Neural cell (in vitro differentiated cells): ENCODE measurements around the gene CCDC154.

ENCODE experiments used
- CTCF ChIP-seq: fragments of 450-650 bp; IDR thresholded peaks from 2 replicates; pipeline ENCODE4 v1.5.1; 2014; ENCODE audit warnings: antibody characterized with exemption, mild to moderate bottlenecking, moderate library complexity; ENCODE audit not compliant: poor library complexity, severe bottlenecking
- EP300 ChIP-seq: fragments of 450-650 bp; conservative IDR thresholded peaks from 2 replicates; pipeline ENCODE4 v1.6.1; 2014; ENCODE audit warnings: antibody characterized with exemption, mild to moderate bottlenecking, moderate library complexity; ENCODE audit not compliant: poor library complexity, severe bottlenecking
- EZH2 ChIP-seq: fragments of 200-600, 300-800 bp; shearing (Covaris generic), sonication (generic); IDR thresholded peaks from 2 replicates; pipeline ENCODE4 v1.6.1; 2014; ENCODE audit warnings: antibody characterized with exemption, low read length, borderline replicate concordance, mild to moderate bottlenecking; ENCODE audit not compliant: insufficient read depth, poor library complexity, severe bottlenecking
- MXI1 ChIP-seq: fragments of 450-650 bp; conservative IDR thresholded peaks from 2 replicates; pipeline ENCODE4 v1.6.1; 2014; ENCODE audit warnings: antibody characterized with exemption, mild to moderate bottlenecking; ENCODE audit not compliant: poor library complexity, severe bottlenecking
- POLR2AphosphoS5 ChIP-seq: IDR thresholded peaks from 2 replicates; pipeline ENCODE4 v1.6.1; 2012
- RAD21 ChIP-seq: fragments of 450-650 bp; conservative IDR thresholded peaks from 2 replicates; pipeline ENCODE4 v1.6.1; 2014; ENCODE audit warnings: antibody characterized with exemption, mild to moderate bottlenecking, moderate library complexity
- REST ChIP-seq: IDR thresholded peaks from 2 replicates; pipeline ENCODE4 v1.6.1; 2012; ENCODE audit warnings: borderline replicate concordance
- SMC3 ChIP-seq: fragments of 450-650 bp; conservative IDR thresholded peaks from 2 replicates; pipeline ENCODE4 v1.6.1; 2014; ENCODE audit warnings: antibody characterized with exemption, mild to moderate bottlenecking, moderate library complexity; ENCODE audit not compliant: poor library complexity
- TAF1 ChIP-seq: IDR thresholded peaks from 2 replicates; pipeline ENCODE4 v1.6.1; 2012; ENCODE audit warnings: low read depth

- TF ChIP-seq CTCF (no peak), RAD21 (no peak), TAF1 (no peak), POLR2AphosphoS5 (no peak), EP300 (no peak), SMC3 (no peak), REST (no peak), EZH2 (no peak), MXI1 (no peak)
Observed at GRCh38 chr16:1492082-1492922, 47.9 kb upstream of the CCDC154 start.
